Suppressor macrophage (primary cell): Measurements from ENCODE around the gene RABGAP1L.

Experiments
- DNase-seq, 4 experiments: peaks; one replicate each; pipeline ENCODE4 v3.0.0-alpha.2; 2020 to 2022

The RABGAP1L gene

GRCh38 chr1:174969977-174970376 is 810.7 kb downstream of the RABGAP1L start:
- DNase-seq, result no peak

GRCh38 chr1:174971466-174971865 is 812.1 kb downstream of the RABGAP1L start:
- peak in 1 of 4 experiments; percentile 7 for DNase-seq

- DNase-seq, result peak in 3 of 4 experiments; percentile 16 to 41 (median 19)
Measured at GRCh38 chr1:174971902-174972301, 812.6 kb downstream of the RABGAP1L start.

- no peak for DNase-seq
Measured at GRCh38 chr1:174974711-174975119, 815.4 kb downstream of the RABGAP1L start.

- DNase-seq, result no peak
Measured at GRCh38 chr1:174975764-174976163, 816.4 kb downstream of the RABGAP1L start.

GRCh38 chr1:174976436-174977108 is 817.3 kb downstream of the RABGAP1L start:
- no peak for DNase-seq

- peak; percentile 66 to 83 (median 78) for DNase-seq
Measured at GRCh38 chr1:174982971-174983689, 823.8 kb downstream of the RABGAP1L start.

GRCh38 chr1:174984952-174985351 is 825.6 kb downstream of the RABGAP1L start:
- no peak for DNase-seq

GRCh38 chr1:174988539-174988938 is 829.2 kb downstream of the RABGAP1L start:
- DNase-seq, result no peak

GRCh38 chr1:174988986-174989385 is 829.7 kb downstream of the RABGAP1L start:
- no peak for DNase-seq

- DNase-seq, result no peak
Measured at GRCh38 chr1:174989536-174990220, 830.4 kb downstream of the RABGAP1L start.

- DNase-seq, result peak in 3 of 4 experiments; percentile 37 to 57 (median 43)
Measured at GRCh38 chr1:174990382-174990999, 831.2 kb downstream of the RABGAP1L start.

- no peak for DNase-seq
Measured at GRCh38 chr1:174991473-174991872, 832.2 kb downstream of the RABGAP1L start.

GRCh38 chr1:174995121-174995520 is 835.8 kb downstream of the RABGAP1L start:
- no peak for DNase-seq

- no peak for DNase-seq
Measured at GRCh38 chr1:174995916-174996315, 836.6 kb downstream of the RABGAP1L start.

GRCh38 chr1:174996476-174996875 is 837.2 kb downstream of the RABGAP1L start:
- DNase-seq, result peak in 1 of 4 experiments; percentile 22

- no peak for DNase-seq
Measured at GRCh38 chr1:174997041-174997440, 837.7 kb downstream of the RABGAP1L start.

GRCh38 chr1:174998569-174999215 is 839.4 kb downstream of the RABGAP1L start:
- DNase-seq, result peak; percentile 56 to 79 (median 71)

GRCh38 chr1:174999216-174999935 is 840.1 kb downstream of the RABGAP1L start:
- peak; percentile 99 for DNase-seq

- peak in 2 of 4 experiments; percentile 50 to 52 for DNase-seq
Measured at GRCh38 chr1:174999936-175000696, 840.8 kb downstream of the RABGAP1L start, which contains the start of gene CACYBP. Gene CACYBP, plus strand, starts transcription at chr1:174999947. Its CDS starts 234 bp downstream, at chr1:175000181.
